ENCODE results near the gene FAM163B.

Gene FAM163B

GRCh38 chr9:133643362-133643755 lies 34.2 kb upstream of the FAM163B start:
- no peak for DNase-seq (ENCODE audit: low read depth)
- TF ChIP-seq CTCF (IDR thresholded peaks at IDR 0.05; ENCODE audit: insufficient read depth, low read depth, low read length, missing control alignments): no peak
- H3K4me3 ChIP-seq (ENCODE audit: low read length): no peak overlapping the region

GRCh38 chr9:133642708-133643361 lies 33.6 kb upstream of the FAM163B start:
- no peak for DNase-seq (ENCODE audit: low read depth)
- TF ChIP-seq CTCF (IDR thresholded peaks at IDR 0.05; ENCODE audit: insufficient read depth, low read depth, low read length, missing control alignments): no peak
- no peak overlapping the region for H3K4me3 ChIP-seq (ENCODE audit: low read length)

GRCh38 chr9:133641861-133642595 lies 32.8 kb upstream of the FAM163B start:
- H3K4me3 ChIP-seq (ENCODE audit: low read length): no peak overlapping the region
- TF ChIP-seq CTCF (IDR thresholded peaks at IDR 0.05; ENCODE audit: insufficient read depth, low read depth, low read length, missing control alignments): no peak
- DNase-seq (ENCODE audit: low read depth): no peak

GRCh38 chr9:133641396-133641655 lies 32.1 kb upstream of the FAM163B start:
- DNase-seq (ENCODE audit: low read depth): no peak
- TF ChIP-seq CTCF (IDR thresholded peaks at IDR 0.05; ENCODE audit: insufficient read depth, low read depth, low read length, missing control alignments): no peak

GRCh38 chr9:133640580-133641395 lies 31.6 kb upstream of the FAM163B start:
- no peak for DNase-seq (ENCODE audit: low read depth)
- no peak for TF ChIP-seq CTCF (IDR thresholded peaks at IDR 0.05; ENCODE audit: insufficient read depth, low read depth, low read length, missing control alignments)
- no peak overlapping the region for H3K4me3 ChIP-seq (ENCODE audit: low read length)

More at GRCh38 chr9:133641396-133641655, 32.1 kb upstream of the FAM163B start:
- no peak overlapping the region for H3K4me3 ChIP-seq (ENCODE audit: low read length)

- no peak overlapping the region for H3K4me3 ChIP-seq (ENCODE audit: low read length)
- TF ChIP-seq CTCF (IDR thresholded peaks at IDR 0.05; ENCODE audit: insufficient read depth, low read depth, low read length, missing control alignments): no peak
- no peak for DNase-seq (ENCODE audit: low read depth)
Observed at GRCh38 chr9:133640160-133640559, 31.0 kb upstream of the FAM163B start.

All from epithelial cell of esophagus (primary cell).